ENCODE data around the gene ARMH3. TPM values are rescaled to one million over a fixed set of nuclear protein-coding genes. Genes with fewer than 3 reads are reported as not detected.

The ARMH3 gene
- polyA plus RNA-seq, 1 experiment = 18.5 TPM

GRCh38 chr10:101840741-101841453, 215.1 kb downstream of the ARMH3 start:
- peak; percentile 99 for TF ChIP-seq CTCF (IDR thresholded peaks at IDR 0.05; ENCODE audit: insufficient read depth, low read depth, low read length)
- Histone ChIP-seq H3K27me3 (ENCODE audit: control insufficient read depth, insufficient read depth, low read length) (no peaks in the 10 kb centered on the region), H3K36me3 (ENCODE audit: control insufficient read depth, insufficient read depth, low read length) (no peaks in the 10 kb centered on the region; the same call in 1 of the 2 replicates), H3K4me3 (ENCODE audit: low read depth, low read length) (peak overlapping the region; percentile 29)
- DNase-seq (ENCODE audit: low read depth) = peak; percentile 27
- POLR2A ChIA-PET = interaction anchor here (1.4 kb wide), 1 partner anchor 169 kb away, joined by 7 read pairs; no protein-coding TSS in a partner anchor
- CTCF ChIA-PET = interaction anchor here (0.5 to 5.1 kb wide), 52 partner anchors 8 to 242 kb away, joined by 3 to 129 read pairs (median 5); partner anchors contain the start of gene HPS6

- Histone ChIP-seq H3K27me3 (ENCODE audit: control insufficient read depth, insufficient read depth, low read length) (no peaks in the 10 kb centered on the region), H3K36me3 (ENCODE audit: control insufficient read depth, insufficient read depth, low read length) (no peaks in the 10 kb centered on the region; the same call in 1 of the 2 replicates), H3K4me3 (ENCODE audit: low read depth, low read length) (peak overlapping the region; percentile 26)
- ChIA-PET POLR2A (interaction anchor here (1.4 kb wide), 1 partner anchor 170 kb away, joined by 7 read pairs; no protein-coding TSS in a partner anchor), CTCF (interaction anchor here (0.7 to 5.1 kb wide), 46 partner anchors 9 to 243 kb away, joined by 3 to 129 read pairs (median 6); partner anchors contain the start of gene HPS6)
- no peak for DNase-seq (ENCODE audit: low read depth)
- no peak for TF ChIP-seq CTCF (IDR thresholded peaks at IDR 0.05; ENCODE audit: insufficient read depth, low read depth, low read length)
These were observed 215.8 kb downstream of the ARMH3 start for GRCh38 chr10:101840102-101840684.

GRCh38 chr10:101839416-101840063, 216.4 kb downstream of the ARMH3 start:
- no peaks in the 10 kb centered on the region; the same call in 1 of the 2 replicates for H3K36me3 ChIP-seq (ENCODE audit: control insufficient read depth, insufficient read depth, low read length)
- ChIA-PET CTCF (interaction anchor here (1.2 to 5.1 kb wide), 14 partner anchors 10 to 233 kb away, joined by 3 to 129 read pairs (median 20); no protein-coding TSS in a partner anchor), POLR2A (interaction anchor here (0.6 kb wide), 1 partner anchor 10 kb away, joined by 11 read pairs; no protein-coding TSS in a partner anchor)
- no peak for DNase-seq (ENCODE audit: low read depth)
- no peaks in the 10 kb centered on the region for H3K27me3 ChIP-seq (ENCODE audit: control insufficient read depth, insufficient read depth, low read length)
- TF ChIP-seq CTCF (IDR thresholded peaks at IDR 0.05; ENCODE audit: insufficient read depth, low read depth, low read length) = no peak
- H3K4me3 ChIP-seq (ENCODE audit: low read depth, low read length) = peak overlapping the region; percentile 26

GRCh38 chr10:101839002-101839401, 217.0 kb downstream of the ARMH3 start:
- Histone ChIP-seq H3K4me3 (ENCODE audit: low read depth, low read length) (no peak overlapping the region), H3K27me3 (ENCODE audit: control insufficient read depth, insufficient read depth, low read length) (no peaks in the 10 kb centered on the region), H3K36me3 (ENCODE audit: control insufficient read depth, insufficient read depth, low read length) (no peaks in the 10 kb centered on the region; the same call in 1 of the 2 replicates)
- no peak for TF ChIP-seq CTCF (IDR thresholded peaks at IDR 0.05; ENCODE audit: insufficient read depth, low read depth, low read length)
- no peak for DNase-seq (ENCODE audit: low read depth)
- ChIA-PET POLR2A (interaction anchor here (0.6 kb wide), 1 partner anchor 10 kb away, joined by 11 read pairs; no protein-coding TSS in a partner anchor), CTCF (interaction anchor here (2.7 to 5.1 kb wide), 7 partner anchors 10 to 234 kb away, joined by 7 to 129 read pairs (median 24); no protein-coding TSS in a partner anchor)

Measured in BJ (cell line).